ENCODE data around the gene FLOT1. TPM values are rescaled to one million over a fixed set of nuclear protein-coding genes. Genes with fewer than 3 reads are reported as not detected.

Gene FLOT1
- total and polyA plus RNA-seq, 2 of the 13 experiments (the other 11 are each of a cell fraction or from before 2014, with no cell fraction given), result 82.3 to 130 TPM

- TF ChIP-seq SAFB2 (CRISPR knock-in tag; IDR thresholded peaks at IDR 0.05; ENCODE audit: borderline replicate concordance, low read depth) (no peak), PAWR (CRISPR knock-in tag; IDR thresholded peaks at IDR 0.05; ENCODE audit: borderline replicate concordance) (no peak), LBX2 (CRISPR knock-in tag; IDR thresholded peaks at IDR 0.05; ENCODE audit: borderline replicate concordance) (no peak), ZNF431 (CRISPR knock-in tag; IDR thresholded peaks at IDR 0.05; ENCODE audit: borderline replicate concordance, low read depth) (0 out of 2 replicates have a peak, but pooled peaks have one; percentile 36), SRY (CRISPR knock-in tag; IDR thresholded peaks at IDR 0.05) (no peak; the same call in 1 of the 2 replicates), MBNL3 (CRISPR knock-in tag; conservative IDR thresholded peaks at IDR 0.05) (no peak), POGZ (CRISPR knock-in tag; IDR thresholded peaks at IDR 0.05) (peak; percentile 60), ZNF432 (CRISPR knock-in tag; IDR thresholded peaks at IDR 0.05; ENCODE audit: borderline replicate concordance) (no peak), ZNF329 (CRISPR knock-in tag; IDR thresholded peaks at IDR 0.05; ENCODE audit: low read depth) (no peak), MIER2 (CRISPR knock-in tag; IDR thresholded peaks at IDR 0.05) (no peak), KLF9 (CRISPR knock-in tag; IDR thresholded peaks at IDR 0.05; ENCODE audit: low read depth) (0 out of 2 replicates have a peak, but pooled peaks have one; percentile 9), U2AF1 (optimal IDR thresholded peaks at IDR 0.05; ENCODE audit: low read depth, low read length) (peak; percentile 62), FOSL1 (CRISPR knock-in tag; IDR thresholded peaks at IDR 0.05; ENCODE audit: borderline replicate concordance) (no peak; the same call in 1 of the 2 replicates), REL (CRISPR knock-in tag; conservative IDR thresholded peaks at IDR 0.05) (no peak), NFYB (CRISPR knock-in tag; IDR thresholded peaks at IDR 0.05) (no peak), DRAP1 (CRISPR knock-in tag; IDR thresholded peaks at IDR 0.05) (no peak; the same call in 1 of the 2 replicates), MZF1 (CRISPR knock-in tag; IDR thresholded peaks at IDR 0.05; ENCODE audit: borderline replicate concordance) (no peak), THAP7 (CRISPR knock-in tag; IDR thresholded peaks at IDR 0.05) (no peak), EP300 (IDR thresholded peaks at IDR 0.05; ENCODE audit: low read depth in 2 of 2, low read length in 2 of 2) (peak in 1 of 2 experiments; percentile 55; a peak in 1 of 4 replicates), EP300 (CRISPR knock-in tag; IDR thresholded peaks at IDR 0.05; ENCODE audit: borderline replicate concordance) (no peak), BORCS8-MEF2B (CRISPR knock-in tag; IDR thresholded peaks at IDR 0.05) (no peak), ZHX2 (IDR thresholded peaks at IDR 0.05; ENCODE audit: low read depth) (no peak), ZHX2 (CRISPR knock-in tag; IDR thresholded peaks at IDR 0.05; ENCODE audit: borderline replicate concordance) (no peak), ONECUT2 (CRISPR knock-in tag; IDR thresholded peaks at IDR 0.05) (no peak)
These were observed 55.4 kb downstream of the FLOT1 start (continued) for GRCh38 chr6:30686908-30687658.
